ENCODE results near the gene TGFBI. TPM values are rescaled to one million over a fixed set of nuclear protein-coding genes. Genes with fewer than 3 reads are reported as not detected.

The TGFBI gene
- total and polyA plus RNA-seq, 5 donors from 2014 or later = 1.5 to 3.7 (median 2.3) TPM

DNA sequence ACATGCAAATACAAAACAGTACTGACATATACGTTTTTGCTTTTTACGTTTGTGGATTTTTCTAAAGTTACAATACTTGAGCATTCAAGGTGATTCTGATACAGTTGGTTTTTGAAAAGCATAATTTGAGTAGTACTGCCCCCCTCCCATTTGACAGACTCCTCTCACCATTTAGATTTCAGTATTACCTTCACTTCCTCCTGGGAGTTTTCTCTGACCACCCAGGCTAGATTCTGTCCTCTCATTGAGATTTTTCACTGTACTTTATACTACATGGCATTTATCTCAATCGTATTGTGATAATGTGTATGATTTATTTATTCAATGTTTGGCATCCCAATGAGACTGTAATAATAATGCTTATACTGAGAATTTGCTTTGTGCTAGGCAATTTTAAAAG is 71.1 kb downstream of the TGFBI start:
- Histone ChIP-seq H3K4me3 (ENCODE audit: low read depth, low read length) (no peak overlapping the region), H3K9me3 (ENCODE audit: control insufficient read depth in 2 of 2, low read length in 2 of 2) (no peaks in the 10 kb centered on the region), H3K27me3 (ENCODE audit: control insufficient read depth, insufficient read depth, low read length) (peaks cover 5% of the 10 kb centered on the region), H3K4me1 (ENCODE audit: control insufficient read depth, insufficient read depth, low read length, poor library complexity, severe bottlenecking) (no peaks in the 10 kb centered on the region), H3K27ac (ENCODE audit: insufficient read depth, low read length, poor library complexity, severe bottlenecking) (no peak overlapping the region), H3K36me3 (ENCODE audit: control insufficient read depth, insufficient read depth, low read length) (no peaks in the 10 kb centered on the region)
- ATAC-seq (ENCODE audit: low read depth in 2 of 2) = no peak
- H3K4me1 Mint-ChIP-seq = no peaks in the 10 kb centered on the region
- peaks cover 27% of the 10 kb centered on the region for H3K27me3 Mint-ChIP-seq
- H3K4me3 Mint-ChIP-seq = no peak overlapping the region
- no peak overlapping the region for H3K27ac Mint-ChIP-seq
- H3K9me3 Mint-ChIP-seq = no peaks in the 10 kb centered on the region
- DNase-seq = no peak
- H3K36me3 Mint-ChIP-seq = no peaks in the 10 kb centered on the region

DNA sequence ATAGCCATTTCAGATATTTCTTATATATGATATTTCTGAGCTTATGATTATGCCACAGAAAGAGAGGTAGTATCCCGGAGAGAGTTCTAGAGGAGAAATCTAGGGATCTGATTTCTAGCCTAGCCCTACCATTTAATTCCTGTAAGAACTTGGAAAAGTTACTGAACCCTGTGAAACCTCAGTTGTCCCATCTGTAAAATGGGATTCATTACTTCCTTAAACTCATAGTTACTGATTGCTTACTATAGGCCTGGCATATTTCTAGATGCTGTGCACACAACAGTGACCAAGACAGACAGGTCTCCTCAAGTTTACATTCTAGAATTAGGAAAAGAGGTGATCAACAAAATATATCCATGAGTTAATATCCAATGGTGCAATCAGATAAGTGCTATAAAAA is 73.1 kb downstream of the TGFBI start:
- Histone ChIP-seq H3K36me3 (ENCODE audit: control insufficient read depth, insufficient read depth, low read length) (no peaks in the 10 kb centered on the region), H3K27me3 (ENCODE audit: control insufficient read depth, insufficient read depth, low read length) (peaks cover 2% of the 10 kb centered on the region), H3K27ac (ENCODE audit: insufficient read depth, low read length, poor library complexity, severe bottlenecking) (no peak overlapping the region), H3K4me1 (ENCODE audit: control insufficient read depth, insufficient read depth, low read length, poor library complexity, severe bottlenecking) (no peaks in the 10 kb centered on the region), H3K4me3 (ENCODE audit: low read depth, low read length) (no peak overlapping the region), H3K9me3 (ENCODE audit: control insufficient read depth in 2 of 2, low read length in 2 of 2) (no peaks in the 10 kb centered on the region)
- DNase-seq (no peak), ATAC-seq (ENCODE audit: low read depth in 2 of 2) (no peak)
- no peaks in the 10 kb centered on the region for H3K9me3 Mint-ChIP-seq
- no peak overlapping the region for H3K4me3 Mint-ChIP-seq
- H3K27ac Mint-ChIP-seq = no peak overlapping the region
- H3K36me3 Mint-ChIP-seq = no peaks in the 10 kb centered on the region
- peaks cover 27% of the 10 kb centered on the region for H3K27me3 Mint-ChIP-seq
- H3K4me1 Mint-ChIP-seq = no peaks in the 10 kb centered on the region

DNA sequence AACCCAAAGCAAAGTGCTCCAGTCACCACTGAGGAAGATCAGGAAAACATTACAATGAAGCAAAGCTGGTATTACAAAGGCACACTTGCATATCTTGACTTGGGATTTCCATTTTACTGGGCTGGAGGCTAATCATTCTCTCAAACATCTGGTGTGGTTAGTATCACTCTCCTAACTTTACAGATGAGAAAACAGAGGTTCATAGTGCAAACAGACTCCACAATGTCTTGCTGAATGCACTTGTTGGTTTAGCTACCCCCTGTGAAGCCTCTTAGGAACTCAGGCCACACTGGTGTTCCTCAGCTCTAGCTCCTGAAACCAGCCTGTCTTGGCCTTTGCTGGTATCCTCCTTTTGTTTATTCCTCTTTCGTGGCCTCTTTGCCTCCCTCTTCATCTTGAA is 74.3 kb downstream of the TGFBI start:
- H3K36me3 Mint-ChIP-seq = no peaks in the 10 kb centered on the region
- peaks cover 27% of the 10 kb centered on the region for H3K27me3 Mint-ChIP-seq
- Histone ChIP-seq H3K27me3 (ENCODE audit: control insufficient read depth, insufficient read depth, low read length) (peaks cover 1% of the 10 kb centered on the region), H3K4me3 (ENCODE audit: low read depth, low read length) (no peak overlapping the region), H3K36me3 (ENCODE audit: control insufficient read depth, insufficient read depth, low read length) (no peaks in the 10 kb centered on the region), H3K4me1 (ENCODE audit: control insufficient read depth, insufficient read depth, low read length, poor library complexity, severe bottlenecking) (no peaks in the 10 kb centered on the region), H3K27ac (ENCODE audit: insufficient read depth, low read length, poor library complexity, severe bottlenecking) (no peak overlapping the region), H3K9me3 (ENCODE audit: control insufficient read depth in 2 of 2, low read length in 2 of 2) (no peaks in the 10 kb centered on the region)
- no peak overlapping the region for H3K27ac Mint-ChIP-seq
- no peaks in the 10 kb centered on the region for H3K9me3 Mint-ChIP-seq
- DNase-seq (no peak), ATAC-seq (ENCODE audit: low read depth in 2 of 2) (no peak)
- H3K4me3 Mint-ChIP-seq = no peak overlapping the region
- no peaks in the 10 kb centered on the region for H3K4me1 Mint-ChIP-seq

DNA sequence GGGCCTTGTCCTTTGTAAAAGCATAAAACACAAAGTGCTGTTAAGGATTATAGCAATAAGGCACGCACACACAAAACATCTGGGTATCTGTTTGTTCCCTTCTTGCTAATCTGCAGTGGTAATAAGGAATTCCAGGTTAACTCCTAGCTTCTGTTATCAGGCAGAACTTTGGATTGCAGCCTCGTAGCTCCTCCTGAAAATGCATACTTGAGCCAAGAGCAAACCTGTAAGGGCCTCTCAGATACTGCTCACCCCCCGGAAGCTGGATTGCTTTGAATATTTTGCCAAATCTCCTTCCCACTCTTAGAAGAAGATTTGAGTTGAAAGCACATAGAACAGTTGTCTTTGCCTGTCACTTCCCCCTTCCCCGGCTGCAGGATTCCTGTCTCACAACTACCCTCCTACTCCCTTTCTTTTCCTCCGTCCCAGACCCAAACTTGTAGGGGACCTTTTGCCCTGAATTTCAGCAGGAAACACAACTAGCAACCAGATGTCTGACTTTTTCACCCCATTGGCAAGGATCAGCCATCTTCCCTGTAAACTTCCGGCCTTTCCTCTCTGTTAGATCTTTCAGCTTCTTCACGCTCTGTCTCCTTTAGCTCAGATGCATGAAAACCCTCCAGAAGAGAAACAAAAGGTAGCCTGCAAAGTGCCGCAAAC is 75.6 kb downstream of the TGFBI start:
- no peaks in the 10 kb centered on the region for H3K36me3 Mint-ChIP-seq
- ATAC-seq (ENCODE audit: low read depth in 2 of 2) (no peak), DNase-seq (no peak)
- H3K27ac Mint-ChIP-seq = no peak overlapping the region
- peaks cover 27% of the 10 kb centered on the region for H3K27me3 Mint-ChIP-seq
- Histone ChIP-seq H3K9me3 (ENCODE audit: control insufficient read depth in 2 of 2, low read length in 2 of 2) (no peaks in the 10 kb centered on the region), H3K4me1 (ENCODE audit: control insufficient read depth, insufficient read depth, low read length, poor library complexity, severe bottlenecking) (no peaks in the 10 kb centered on the region), H3K27ac (ENCODE audit: insufficient read depth, low read length, poor library complexity, severe bottlenecking) (no peak overlapping the region), H3K36me3 (ENCODE audit: control insufficient read depth, insufficient read depth, low read length) (no peaks in the 10 kb centered on the region), H3K27me3 (ENCODE audit: control insufficient read depth, insufficient read depth, low read length) (no peaks in the 10 kb centered on the region), H3K4me3 (ENCODE audit: low read depth, low read length) (no peak overlapping the region)
- no peak overlapping the region for H3K4me3 Mint-ChIP-seq
- no peaks in the 10 kb centered on the region for H3K4me1 Mint-ChIP-seq
- H3K9me3 Mint-ChIP-seq = no peaks in the 10 kb centered on the region

DNA sequence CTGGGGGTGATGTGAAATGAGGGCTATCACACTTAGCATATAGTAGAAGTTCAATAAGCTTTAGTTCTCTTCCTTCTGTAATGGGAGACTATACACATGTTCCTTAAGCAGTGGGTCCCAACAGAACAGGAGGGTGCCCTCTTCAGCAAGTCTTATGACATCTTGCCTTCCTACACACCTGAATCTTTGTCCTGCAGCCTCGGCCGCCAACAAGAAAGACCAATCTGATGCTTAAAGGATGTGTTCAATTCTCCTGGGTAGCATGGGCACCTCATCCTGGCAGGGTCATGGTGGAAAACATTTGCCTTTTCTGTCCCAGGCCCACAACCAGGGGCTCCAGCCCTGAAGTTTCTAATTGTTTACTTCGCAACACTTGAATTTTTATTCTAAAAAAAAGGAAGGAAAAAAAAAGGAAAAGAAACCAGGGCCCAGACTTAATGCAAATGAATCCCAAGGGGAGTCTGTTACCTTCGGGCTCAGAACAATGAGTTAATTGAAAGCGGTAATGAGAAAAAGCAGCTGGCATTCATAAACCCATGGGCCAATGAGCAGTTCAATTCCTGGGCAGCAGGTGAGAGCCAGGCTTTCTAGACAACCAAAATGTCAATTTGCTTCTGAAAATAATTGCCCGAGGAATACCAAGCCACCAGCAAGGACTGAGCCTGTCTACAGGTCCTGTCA is 77.7 kb downstream of the TGFBI start:
- no peaks in the 10 kb centered on the region for H3K4me1 Mint-ChIP-seq
- no peak overlapping the region for H3K27ac Mint-ChIP-seq
- no peak for DNase-seq
- H3K9me3 Mint-ChIP-seq = no peaks in the 10 kb centered on the region
- no peak for ATAC-seq (ENCODE audit: low read depth in 2 of 2)
- no peaks in the 10 kb centered on the region for H3K27me3 ChIP-seq (ENCODE audit: control insufficient read depth, insufficient read depth, low read length)
- H3K36me3 ChIP-seq (ENCODE audit: control insufficient read depth, insufficient read depth, low read length) = no peaks in the 10 kb centered on the region
- no peak overlapping the region for H3K4me3 ChIP-seq (ENCODE audit: low read depth, low read length)
- H3K27ac ChIP-seq (ENCODE audit: insufficient read depth, low read length, poor library complexity, severe bottlenecking) = no peak overlapping the region
- H3K36me3 Mint-ChIP-seq = no peaks in the 10 kb centered on the region
- no peak overlapping the region for H3K4me3 Mint-ChIP-seq
- no peaks in the 10 kb centered on the region for H3K4me1 ChIP-seq (ENCODE audit: control insufficient read depth, insufficient read depth, low read length, poor library complexity, severe bottlenecking)
- H3K9me3 ChIP-seq (ENCODE audit: control insufficient read depth in 2 of 2, low read length in 2 of 2) = no peaks in the 10 kb centered on the region
- H3K27me3 Mint-ChIP-seq = peaks cover 17% of the 10 kb centered on the region

DNA sequence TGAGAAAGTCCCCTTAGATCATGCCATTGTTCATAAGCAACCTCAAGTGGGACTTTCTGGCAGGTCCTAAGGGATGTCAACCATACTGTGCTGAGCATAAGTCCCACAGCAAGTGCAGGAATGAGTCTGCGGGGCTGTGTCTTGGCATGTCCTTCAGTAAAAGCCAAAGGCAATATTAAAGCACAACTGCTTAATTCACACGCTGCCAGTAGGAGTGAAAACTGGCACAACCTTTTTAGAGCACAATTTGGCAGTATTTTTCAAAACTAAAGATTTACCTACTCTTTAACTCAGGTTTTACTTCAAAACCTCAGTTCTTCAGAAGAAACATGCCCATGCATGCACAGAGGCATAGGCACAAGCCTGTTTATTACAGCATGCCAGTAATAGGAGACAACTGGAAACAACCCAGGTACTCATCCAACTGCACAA is 79.4 kb downstream of the TGFBI start:
- no peak overlapping the region for H3K4me3 ChIP-seq (ENCODE audit: low read depth, low read length)
- H3K36me3 Mint-ChIP-seq = no peaks in the 10 kb centered on the region
- no peaks in the 10 kb centered on the region for H3K4me1 ChIP-seq (ENCODE audit: control insufficient read depth, insufficient read depth, low read length, poor library complexity, severe bottlenecking)
- H3K4me3 Mint-ChIP-seq = no peak overlapping the region
- no peaks in the 10 kb centered on the region for H3K27me3 ChIP-seq (ENCODE audit: control insufficient read depth, insufficient read depth, low read length)
- peaks cover 0 to under 1% (median 0%) of the 10 kb centered on the region in 7 donors for H3K9me3 Mint-ChIP-seq
- ATAC-seq (ENCODE audit: low read depth in 2 of 2) (no peak), DNase-seq (no peak)
- H3K36me3 ChIP-seq (ENCODE audit: control insufficient read depth, insufficient read depth, low read length) = no peaks in the 10 kb centered on the region
- no peak overlapping the region for H3K27ac ChIP-seq (ENCODE audit: insufficient read depth, low read length, poor library complexity, severe bottlenecking)
- no peak overlapping the region for H3K27ac Mint-ChIP-seq
- H3K4me1 Mint-ChIP-seq = no peaks in the 10 kb centered on the region
- H3K27me3 Mint-ChIP-seq = peaks cover 20% of the 10 kb centered on the region
- no peaks in the 10 kb centered on the region for H3K9me3 ChIP-seq (ENCODE audit: control insufficient read depth in 2 of 2, low read length in 2 of 2)

DNA sequence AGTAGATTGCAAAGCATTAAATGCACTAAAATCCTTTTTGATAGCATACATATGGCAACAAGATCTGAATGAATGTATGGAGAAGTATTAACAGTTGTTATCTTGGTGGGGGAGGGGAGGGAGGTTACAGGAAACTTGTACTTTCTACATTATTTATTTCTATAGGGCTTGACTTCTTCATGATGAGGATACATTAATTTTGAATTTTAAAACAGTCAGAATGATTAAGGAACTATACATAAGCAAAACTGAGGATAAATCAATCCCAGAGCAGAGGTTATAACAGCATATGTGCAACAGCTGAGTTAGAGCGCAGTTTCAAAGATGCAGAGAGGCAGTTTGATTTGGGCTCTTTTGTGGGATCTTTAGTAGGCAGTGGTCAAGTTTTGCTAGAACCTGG is 80.0 kb downstream of the TGFBI start:
- Mint-ChIP-seq H3K4me3 (no peak overlapping the region), H3K4me1 (no peaks in the 10 kb centered on the region), H3K9me3 (peaks cover 0 to 3% (median 0%) of the 10 kb centered on the region in 7 donors), H3K36me3 (no peaks in the 10 kb centered on the region), H3K27me3 (peaks cover 25% of the 10 kb centered on the region), H3K27ac (no peak overlapping the region)
- Histone ChIP-seq H3K9me3 (ENCODE audit: control insufficient read depth in 2 of 2, low read length in 2 of 2) (no peaks in the 10 kb centered on the region), H3K4me3 (ENCODE audit: low read depth, low read length) (no peak overlapping the region), H3K27ac (ENCODE audit: insufficient read depth, low read length, poor library complexity, severe bottlenecking) (no peak overlapping the region), H3K4me1 (ENCODE audit: control insufficient read depth, insufficient read depth, low read length, poor library complexity, severe bottlenecking) (no peaks in the 10 kb centered on the region), H3K36me3 (ENCODE audit: control insufficient read depth, insufficient read depth, low read length) (no peaks in the 10 kb centered on the region), H3K27me3 (ENCODE audit: control insufficient read depth, insufficient read depth, low read length) (no peaks in the 10 kb centered on the region)
- DNase-seq (no peak), ATAC-seq (ENCODE audit: low read depth in 2 of 2) (no peak)

Measured in CD4-positive, CD25-positive, alpha-beta regulatory T cell (primary cell).